Activated T-cell treated with anti-CD3 and anti-CD28 coated beads, Interleukin-2, amount 50 U/mL, for 24 hours (primary cell): Measurements from ENCODE around the gene DECR2.

ENCODE experiments used
- DNase-seq: peaks from one replicate; pipeline ENCODE4 v3.0.0-alpha.2; 2020
- H3K27ac Mint-ChIP-seq: 2 replicates; pipeline ENCODE4 v1.8.0; 2020; ENCODE audit warnings: mild to moderate bottlenecking, mixed read lengths
- H3K27me3 Mint-ChIP-seq: 2 replicates; pipeline ENCODE4 v1.8.0; 2020; ENCODE audit warnings: mixed read lengths
- H3K36me3 Mint-ChIP-seq: 2 replicates; pipeline ENCODE4 v1.8.0; 2020; ENCODE audit warnings: low read depth, mixed read lengths
- H3K4me1 Mint-ChIP-seq: 2 replicates; pipeline ENCODE4 v1.8.0; 2020; ENCODE audit warnings: low read depth, mixed read lengths
- H3K4me3 Mint-ChIP-seq: 2 replicates; pipeline ENCODE4 v1.8.0; 2020; ENCODE audit warnings: mild to moderate bottlenecking, moderate library complexity, mixed read lengths
- H3K9me3 Mint-ChIP-seq: 2 replicates; pipeline ENCODE4 v1.8.0; 2020; ENCODE audit warnings: mixed read lengths

The DECR2 gene, protein sequence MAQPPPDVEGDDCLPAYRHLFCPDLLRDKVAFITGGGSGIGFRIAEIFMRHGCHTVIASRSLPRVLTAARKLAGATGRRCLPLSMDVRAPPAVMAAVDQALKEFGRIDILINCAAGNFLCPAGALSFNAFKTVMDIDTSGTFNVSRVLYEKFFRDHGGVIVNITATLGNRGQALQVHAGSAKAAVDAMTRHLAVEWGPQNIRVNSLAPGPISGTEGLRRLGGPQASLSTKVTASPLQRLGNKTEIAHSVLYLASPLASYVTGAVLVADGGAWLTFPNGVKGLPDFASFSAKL

DNA sequence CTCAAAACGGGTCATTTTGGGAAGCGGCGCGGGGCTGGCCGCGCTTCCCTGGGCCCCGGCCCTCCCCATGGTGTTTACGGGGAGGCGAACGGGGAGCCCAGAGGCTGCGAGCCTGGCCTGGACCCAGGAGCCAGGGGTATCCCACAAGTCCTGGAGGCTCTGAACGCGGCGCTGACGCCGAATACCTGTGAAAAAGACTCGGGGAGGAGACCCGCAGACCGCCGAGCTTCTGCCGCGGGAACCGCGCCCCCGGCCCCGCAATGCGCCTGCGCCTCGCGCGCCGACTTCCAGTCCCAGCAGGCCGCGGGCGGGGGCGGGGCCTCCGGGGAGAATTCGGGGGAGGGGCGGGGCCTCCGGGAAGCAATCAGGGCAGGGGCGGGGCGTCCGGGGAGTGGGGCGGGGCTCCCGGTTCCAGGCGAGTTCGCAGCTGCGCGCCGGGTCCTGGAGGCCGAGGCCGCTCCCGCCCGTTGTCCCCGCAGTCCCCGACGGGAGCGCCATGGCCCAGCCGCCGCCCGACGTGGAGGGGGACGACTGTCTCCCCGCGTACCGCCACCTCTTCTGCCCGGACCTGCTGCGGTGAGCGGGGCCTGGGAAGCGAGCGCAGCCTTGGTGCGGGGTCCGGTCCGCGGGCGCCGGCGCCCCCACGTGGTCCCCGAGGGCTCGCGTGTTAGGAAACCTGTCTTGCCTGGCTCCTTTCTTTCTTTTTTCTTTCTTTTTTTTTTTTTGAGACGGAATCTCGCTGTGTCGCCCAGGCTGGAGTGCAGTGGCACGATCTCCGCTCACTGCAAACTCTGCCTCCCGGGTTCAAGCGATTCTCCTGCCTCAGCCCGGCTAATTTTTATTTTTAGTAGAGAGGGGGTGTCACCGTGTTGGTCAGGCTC is at the start of gene DECR2:
DECR2 (plus strand) TSS at position 418 of the 881 bp plus-strand sequence; CDS start at position 497, 79 bp downstream.
- peak; percentile 99 for DNase-seq
- Mint-ChIP-seq H3K27me3 (peaks cover 1% of the 10 kb centered on the region), H3K4me1 (peaks cover 18% of the 10 kb centered on the region), H3K36me3 (peaks cover 13% of the 10 kb centered on the region), H3K27ac (peak within 1 kb of the TSS; percentile 93), H3K4me3 (peak within 1 kb of the TSS; percentile 87), H3K9me3 (no peaks in the 10 kb centered on the region)

DNA sequence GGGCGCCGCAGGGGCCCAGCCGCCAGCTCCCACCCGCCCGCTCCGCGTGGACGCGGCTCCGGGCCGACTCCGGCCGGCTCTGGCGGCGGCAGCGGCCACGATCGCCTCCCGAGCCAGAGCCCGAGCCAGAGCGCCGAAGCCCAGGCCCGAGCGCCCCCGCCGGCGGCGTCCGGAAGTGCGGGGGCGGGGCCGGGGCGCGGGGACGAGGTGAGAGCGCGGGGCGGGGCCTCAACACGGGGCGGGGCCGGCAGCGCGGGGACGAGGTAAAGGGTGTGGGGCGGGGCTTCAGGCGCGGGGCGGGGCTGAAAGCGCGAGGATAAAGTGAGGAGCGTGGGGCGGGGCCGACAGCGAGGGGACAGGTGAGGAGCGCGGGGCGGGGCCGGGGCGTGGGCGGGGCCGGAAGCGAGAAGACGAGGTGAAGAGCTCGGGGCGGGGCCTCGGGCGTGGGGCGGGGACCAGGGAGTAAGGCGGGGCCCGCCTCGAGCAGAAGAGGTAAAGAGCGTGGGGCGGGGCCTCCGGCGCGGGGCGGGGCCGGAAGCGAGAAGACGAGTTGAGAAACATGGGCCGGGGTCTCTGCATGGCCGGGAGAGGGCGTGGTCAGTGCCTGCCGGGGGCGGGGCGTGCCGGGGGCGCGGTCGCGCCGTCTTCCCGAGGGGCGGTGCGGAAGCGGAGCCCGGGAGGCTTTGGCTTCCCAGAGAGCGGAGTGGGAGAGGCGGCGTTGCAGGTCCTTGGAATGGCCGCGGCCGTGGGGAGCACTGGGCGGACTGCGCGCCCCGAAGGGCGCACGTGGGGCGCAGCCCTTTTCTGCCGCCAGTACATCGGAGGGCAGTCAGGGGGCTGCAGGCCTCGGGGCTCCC is 48.9 kb upstream of the DECR2 start, which contains the start of gene AXIN1:
AXIN1 (minus strand) TSS at position 177 of the 857 bp plus-strand sequence. CDS start 5,698 bp downstream, outside the sequence.
- Mint-ChIP-seq H3K27ac (peak within 1 kb of the TSS; percentile 87), H3K4me3 (peak within 1 kb of the TSS; percentile 83), H3K36me3 (peaks cover 14% of the 10 kb centered on the region), H3K9me3 (no peaks in the 10 kb centered on the region), H3K27me3 (no peaks in the 10 kb centered on the region), H3K4me1 (peaks cover 53% of the 10 kb centered on the region)
- peak; percentile 100 for DNase-seq

DNA sequence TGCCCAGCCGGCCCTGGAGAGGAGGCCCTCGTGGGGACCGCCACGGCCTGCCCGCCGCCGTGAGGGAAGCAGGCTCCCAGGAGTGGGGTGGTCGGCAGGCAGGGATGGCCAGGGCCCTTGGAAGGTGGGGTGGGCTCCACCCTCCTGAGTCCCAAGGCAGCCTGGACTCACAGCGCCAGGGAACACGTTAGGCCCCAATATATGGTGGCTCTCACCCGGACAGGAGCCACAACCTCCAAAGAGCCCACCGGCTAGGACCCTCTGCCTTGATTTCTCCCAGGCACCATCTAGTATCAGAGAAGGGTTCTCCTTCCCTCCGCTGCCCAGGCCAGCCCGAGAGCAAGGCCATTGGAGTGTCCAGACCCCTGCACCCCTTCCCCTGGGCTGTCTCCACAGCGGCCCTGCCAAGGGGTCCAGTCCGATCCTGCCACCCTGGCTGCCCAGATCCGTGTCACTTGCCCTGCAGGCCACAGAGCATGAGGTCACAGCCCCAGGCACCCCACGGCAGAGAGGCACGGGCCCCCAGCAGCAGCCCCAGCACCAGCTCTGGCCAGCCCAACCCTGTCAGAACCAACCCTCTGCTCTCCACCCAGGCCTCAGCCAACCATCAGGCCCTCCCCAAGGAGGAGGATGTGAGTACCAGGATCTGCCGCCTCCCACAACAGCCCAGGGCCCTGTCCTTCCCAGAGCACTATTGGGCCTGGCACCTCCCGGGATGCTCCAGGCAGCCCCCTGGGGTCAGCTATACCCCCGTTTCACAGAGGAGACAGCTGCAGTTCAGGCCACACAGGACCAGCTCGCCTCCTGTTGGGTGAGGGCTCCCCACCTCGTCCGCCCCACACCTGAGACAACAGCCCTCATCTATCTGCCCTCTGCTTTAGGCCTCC is 48.0 kb upstream of the DECR2 start:
- H3K4me3 Mint-ChIP-seq = no peak overlapping the region
- DNase-seq = no peak
- peaks cover 44% of the 10 kb centered on the region for H3K4me1 Mint-ChIP-seq
- H3K9me3 Mint-ChIP-seq = no peaks in the 10 kb centered on the region
- no peak overlapping the region for H3K27ac Mint-ChIP-seq
- peaks cover 14% of the 10 kb centered on the region for H3K36me3 Mint-ChIP-seq
- no peaks in the 10 kb centered on the region for H3K27me3 Mint-ChIP-seq

DNA sequence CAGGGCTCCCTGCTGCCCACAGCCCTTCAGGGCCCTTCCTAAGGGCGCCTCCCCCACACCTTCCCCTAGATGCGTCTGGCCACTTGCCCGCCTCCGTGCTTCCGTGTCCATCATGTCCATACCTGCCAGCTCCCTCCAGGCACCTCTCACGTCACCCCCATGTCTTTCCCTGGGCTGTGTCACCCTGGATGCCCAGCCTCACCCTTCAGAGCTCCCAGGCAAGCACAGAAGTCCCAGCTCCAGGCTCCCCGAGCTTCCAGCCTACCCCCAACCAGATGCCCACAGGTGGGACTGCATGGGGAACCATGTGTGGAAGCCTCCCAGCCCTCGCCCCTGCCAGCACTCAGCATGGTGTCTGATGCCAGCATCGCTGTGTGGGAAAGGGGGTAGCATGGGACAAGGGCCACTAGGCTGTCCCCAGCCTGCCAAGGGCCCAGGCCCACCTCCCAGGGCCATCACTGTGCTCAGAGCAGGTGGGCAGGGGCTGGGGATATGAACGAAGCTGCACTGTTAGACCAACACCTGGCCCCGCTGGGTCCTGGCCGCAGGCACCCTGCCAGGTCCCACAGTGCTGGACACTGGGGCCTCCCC is 47.3 kb upstream of the DECR2 start:
- DNase-seq = no peak
- Mint-ChIP-seq H3K27me3 (no peaks in the 10 kb centered on the region), H3K27ac (no peak overlapping the region), H3K4me1 (peaks cover 40% of the 10 kb centered on the region), H3K9me3 (no peaks in the 10 kb centered on the region), H3K36me3 (peaks cover 14% of the 10 kb centered on the region), H3K4me3 (no peak overlapping the region)

DNA sequence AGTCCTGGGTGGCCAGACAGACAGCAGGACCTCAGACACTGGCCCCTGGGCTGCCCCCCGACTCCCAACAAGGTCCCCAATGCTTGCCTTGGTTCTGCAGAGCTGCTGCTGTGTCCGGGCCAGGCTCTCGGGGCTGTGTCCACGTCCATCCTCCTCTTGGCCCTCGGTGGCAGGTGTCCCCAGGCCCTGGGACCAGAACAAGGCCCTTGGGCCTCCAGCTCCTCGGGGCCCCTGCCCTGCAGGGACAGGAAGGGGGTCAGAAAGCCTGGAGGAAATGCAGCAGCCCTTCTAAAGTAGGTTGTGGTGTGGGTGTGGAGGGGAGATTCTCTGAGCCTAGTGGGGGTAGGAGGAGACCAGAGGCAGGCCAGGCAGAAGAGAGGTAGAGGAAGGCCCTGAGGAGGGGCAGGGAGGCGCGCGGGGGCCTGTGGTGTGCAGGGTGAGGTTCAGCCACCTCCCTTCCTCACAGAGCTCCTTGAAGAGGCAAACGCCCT is 46.7 kb upstream of the DECR2 start:
- Mint-ChIP-seq H3K27ac (peak overlapping the region; percentile 66), H3K27me3 (no peaks in the 10 kb centered on the region), H3K4me1 (peaks cover 34% of the 10 kb centered on the region), H3K36me3 (peaks cover 8% of the 10 kb centered on the region), H3K4me3 (no peak overlapping the region), H3K9me3 (no peaks in the 10 kb centered on the region)
- no peak for DNase-seq

DNA sequence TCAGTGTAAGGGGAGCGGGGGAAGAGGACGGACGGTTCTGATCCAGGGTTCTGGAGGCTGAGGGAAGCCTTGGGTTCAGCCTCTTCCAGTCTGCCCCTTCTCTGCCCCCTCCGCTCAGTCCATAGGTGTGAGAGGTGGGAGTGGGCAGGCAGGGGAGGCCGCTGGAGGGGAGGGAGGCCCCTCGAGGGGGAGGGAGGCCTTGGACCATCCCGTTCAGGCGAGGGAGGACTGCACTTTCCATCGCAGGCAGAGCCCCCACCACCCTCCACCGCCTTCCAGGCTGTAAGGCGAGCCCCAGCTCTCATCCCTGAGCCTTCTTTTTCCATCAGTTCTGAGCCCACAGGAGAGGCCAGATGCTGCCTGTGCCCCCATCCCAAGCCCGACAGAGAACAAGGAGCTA is 44.9 kb upstream of the DECR2 start:
- Mint-ChIP-seq H3K27me3 (no peaks in the 10 kb centered on the region), H3K27ac (no peak overlapping the region), H3K4me1 (peaks cover 21% of the 10 kb centered on the region), H3K36me3 (no peaks in the 10 kb centered on the region), H3K4me3 (no peak overlapping the region), H3K9me3 (no peaks in the 10 kb centered on the region)
- DNase-seq = no peak

DNA sequence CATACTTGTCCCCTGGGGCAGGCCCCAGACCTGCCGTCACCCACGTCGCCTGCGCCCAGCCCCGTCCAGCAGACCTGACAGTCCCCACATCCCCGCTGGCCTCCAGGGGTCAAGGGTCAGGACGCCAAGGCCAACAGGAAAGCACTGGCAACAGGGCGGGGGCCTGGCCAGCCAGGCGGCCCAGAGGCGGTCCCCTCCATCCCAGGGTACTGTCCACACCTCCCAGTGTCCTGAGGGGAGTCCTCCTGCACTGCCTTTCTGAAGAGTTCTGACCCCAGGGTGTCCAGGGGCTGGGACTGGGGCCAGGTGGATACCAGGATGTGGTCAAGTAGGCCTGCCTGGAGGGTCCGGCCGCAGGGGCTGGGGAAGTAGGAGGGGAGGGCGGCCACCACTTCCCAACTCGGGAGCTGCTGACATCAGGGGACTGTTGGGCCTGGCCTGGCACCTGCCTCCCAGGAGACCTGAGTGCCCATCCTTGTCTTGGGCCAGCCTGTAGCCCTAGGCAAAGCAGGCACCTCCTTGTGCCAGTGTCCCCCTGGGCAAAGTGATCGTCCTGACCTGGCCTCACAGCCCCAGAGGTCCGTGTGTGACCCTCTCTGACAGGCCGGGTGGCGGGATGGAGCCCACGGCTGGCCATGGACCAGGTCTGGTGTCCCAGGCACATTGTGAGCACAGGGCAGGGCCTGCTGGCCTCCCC is 42.5 kb upstream of the DECR2 start:
- H3K4me3 Mint-ChIP-seq = no peak overlapping the region
- no peak for DNase-seq
- H3K4me1 Mint-ChIP-seq = peaks cover 18% of the 10 kb centered on the region
- H3K27ac Mint-ChIP-seq = no peak overlapping the region
- H3K27me3 Mint-ChIP-seq = no peaks in the 10 kb centered on the region
- H3K36me3 Mint-ChIP-seq = no peaks in the 10 kb centered on the region
- no peaks in the 10 kb centered on the region for H3K9me3 Mint-ChIP-seq

DNA sequence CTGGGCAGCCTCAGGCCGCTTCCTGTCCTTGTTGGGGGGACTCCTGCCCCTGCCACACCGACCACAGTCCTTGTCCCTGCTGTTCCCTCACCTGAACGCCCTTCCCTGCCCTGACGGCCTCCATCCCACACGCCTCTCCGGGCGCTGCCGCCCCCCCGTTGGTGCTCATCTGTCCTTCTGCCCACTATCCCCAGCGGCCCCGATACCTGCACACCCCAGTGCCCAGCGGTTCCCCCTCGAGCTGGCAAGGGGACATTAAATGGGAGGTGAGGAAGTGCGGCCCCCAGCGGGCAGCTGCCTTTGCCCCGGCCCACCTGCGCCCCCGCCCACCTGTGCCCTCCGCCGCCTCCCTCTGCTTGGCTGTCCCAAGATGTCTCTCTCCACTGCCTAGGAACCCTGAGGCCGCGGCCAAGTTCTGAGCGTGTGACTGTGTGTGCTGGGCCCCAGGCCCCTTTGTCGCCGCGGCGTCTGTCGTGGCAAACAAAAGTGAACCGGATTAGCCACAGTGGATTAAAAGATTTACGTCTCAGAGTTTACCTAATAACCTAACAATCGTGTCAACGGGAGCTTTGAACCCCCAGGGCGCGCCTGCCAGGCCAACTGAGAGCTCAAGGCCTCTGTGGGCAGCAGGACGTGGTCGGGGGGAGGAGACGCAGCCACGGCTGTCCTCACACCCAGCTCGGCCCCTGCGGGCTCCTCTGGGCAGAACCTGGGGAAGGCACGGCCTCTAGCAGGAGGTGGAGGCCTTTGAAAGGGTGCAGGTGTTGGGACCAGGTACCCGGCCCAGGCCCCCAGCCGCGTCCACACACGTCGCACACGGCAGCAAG is 41.6 kb upstream of the DECR2 start:
- no peak for DNase-seq
- H3K4me3 Mint-ChIP-seq = no peak overlapping the region
- no peaks in the 10 kb centered on the region for H3K27me3 Mint-ChIP-seq
- H3K4me1 Mint-ChIP-seq = peaks cover 10% of the 10 kb centered on the region
- H3K27ac Mint-ChIP-seq = no peak overlapping the region
- no peaks in the 10 kb centered on the region for H3K9me3 Mint-ChIP-seq
- no peaks in the 10 kb centered on the region for H3K36me3 Mint-ChIP-seq

DNA sequence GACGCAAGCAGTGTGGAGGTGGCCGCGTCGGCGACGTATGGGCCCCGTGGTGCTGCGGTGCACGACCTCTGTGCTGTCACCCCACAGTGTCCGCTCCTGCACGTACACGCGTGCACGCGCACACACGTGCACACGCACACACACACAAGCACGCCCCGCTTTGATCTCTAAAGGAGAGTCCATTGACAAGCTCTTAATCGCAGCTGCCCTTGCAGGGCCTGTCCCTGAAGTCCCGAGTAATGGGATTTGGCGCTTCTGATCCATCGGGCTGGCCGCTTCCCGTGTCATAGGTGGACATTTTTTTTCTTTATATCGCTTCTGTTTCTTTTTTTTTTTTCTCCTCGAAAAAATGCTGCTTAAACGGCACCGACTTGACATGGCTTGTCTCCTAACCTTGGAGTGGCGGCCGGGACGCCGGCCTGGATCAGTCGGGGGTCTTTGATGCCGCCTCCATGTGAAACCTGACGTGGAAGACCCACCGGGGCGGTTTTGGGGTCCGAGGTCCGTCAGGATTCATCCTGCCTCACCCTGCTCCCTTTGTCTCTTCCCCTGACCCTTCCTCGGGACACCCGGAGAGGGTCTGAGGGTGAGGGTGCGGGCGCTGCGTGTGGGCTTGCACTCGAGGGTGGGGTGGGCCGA is 40.9 kb upstream of the DECR2 start:
- Mint-ChIP-seq H3K9me3 (no peaks in the 10 kb centered on the region), H3K27me3 (no peaks in the 10 kb centered on the region), H3K36me3 (no peaks in the 10 kb centered on the region), H3K4me1 (peaks cover 4% of the 10 kb centered on the region), H3K4me3 (no peak overlapping the region), H3K27ac (no peak overlapping the region)
- DNase-seq = no peak

DNA sequence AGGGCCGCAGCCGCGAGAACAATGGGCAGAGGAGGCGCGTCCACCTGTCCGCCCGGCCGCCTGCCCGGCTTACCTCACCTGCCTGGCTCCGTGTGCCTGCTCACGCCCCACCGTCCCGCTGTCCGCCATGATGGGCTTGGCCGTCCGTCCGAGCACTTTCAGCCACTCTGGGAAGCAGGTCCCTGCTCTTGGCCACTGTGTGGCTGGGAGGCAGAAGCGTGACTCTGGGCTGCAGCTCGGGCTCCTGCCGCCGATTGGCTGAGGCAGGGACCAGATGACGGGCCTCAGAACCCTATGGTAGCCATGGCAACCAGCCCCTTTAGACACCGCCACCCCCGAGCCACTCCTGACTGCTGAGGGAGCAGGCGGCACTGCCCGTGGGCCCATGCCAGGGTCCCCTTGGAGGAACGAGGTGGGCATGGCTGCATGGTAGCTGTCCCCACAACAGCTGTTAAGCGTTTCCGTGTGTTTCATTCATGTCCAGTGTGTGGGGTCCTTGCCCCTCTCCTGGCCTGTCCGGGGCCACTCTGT is 40.3 kb upstream of the DECR2 start:
- no peak for DNase-seq
- no peaks in the 10 kb centered on the region for H3K27me3 Mint-ChIP-seq
- no peak overlapping the region for H3K27ac Mint-ChIP-seq
- peaks cover 4% of the 10 kb centered on the region for H3K4me1 Mint-ChIP-seq
- no peak overlapping the region for H3K4me3 Mint-ChIP-seq
- no peaks in the 10 kb centered on the region for H3K9me3 Mint-ChIP-seq
- H3K36me3 Mint-ChIP-seq = no peaks in the 10 kb centered on the region

DNA sequence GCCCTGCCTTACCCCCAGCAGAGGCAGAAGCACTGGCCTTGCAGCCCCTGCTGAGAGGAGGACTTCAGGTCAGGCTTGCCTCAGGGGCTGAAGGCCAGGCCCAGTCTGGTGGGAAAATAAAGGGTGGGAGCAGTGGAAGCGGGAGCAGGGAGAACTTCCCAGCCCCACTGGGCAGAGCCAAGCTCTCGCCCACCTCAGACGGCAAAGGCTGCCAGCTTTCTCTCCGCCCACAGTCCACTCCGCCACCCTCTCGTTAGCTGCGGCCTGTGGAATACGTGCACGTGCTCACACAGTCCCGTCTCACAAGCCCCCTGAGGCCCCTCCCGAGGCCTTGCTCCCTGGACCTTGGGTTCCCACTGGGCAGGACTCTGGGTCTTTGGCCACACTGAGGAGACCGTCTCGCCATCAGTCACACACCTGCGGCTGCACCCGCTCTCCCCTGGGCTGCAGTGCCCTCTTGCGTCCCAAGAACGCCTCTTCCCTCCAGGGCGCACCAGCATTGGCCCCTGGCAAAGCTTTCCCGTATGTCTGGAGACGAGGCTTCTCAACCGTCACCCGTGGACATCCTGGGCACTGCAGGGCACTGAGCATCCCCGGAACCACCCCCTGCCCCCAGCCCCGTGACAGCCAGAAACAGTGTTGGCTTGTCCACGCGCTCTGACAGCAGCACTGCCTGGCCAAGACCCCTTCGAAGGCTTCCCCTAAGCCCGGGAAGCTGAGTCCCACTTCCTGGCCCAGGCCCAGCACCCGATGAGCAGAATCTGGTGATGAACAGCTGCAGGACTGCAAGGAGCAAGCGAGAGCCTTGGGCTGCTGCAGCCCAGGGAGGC is 39.6 kb upstream of the DECR2 start:
- peaks cover 6% of the 10 kb centered on the region for H3K36me3 Mint-ChIP-seq
- peak; percentile 83 for DNase-seq
- H3K4me3 Mint-ChIP-seq = peak overlapping the region; percentile 45
- H3K27ac Mint-ChIP-seq = peak overlapping the region; percentile 47
- H3K27me3 Mint-ChIP-seq = no peaks in the 10 kb centered on the region
- peaks cover 4% of the 10 kb centered on the region for H3K4me1 Mint-ChIP-seq
- H3K9me3 Mint-ChIP-seq = no peaks in the 10 kb centered on the region
